H9 (cell line): ENCODE measurements around the gene CD2BP2. TPM values are rescaled to one million over a fixed set of nuclear protein-coding genes. Genes with fewer than 3 reads are reported as not detected.
"Not testable (repeated sequence)": the region's sequence is repeated elsewhere in the genome, so short reads cannot be mapped to it uniquely, and the experiment has no call there.

Experiments
- DNase-seq: peaks from one replicate; pipeline ENCODE4 v3.0.0-alpha.2; 2017
- H2AFZ ChIP-seq: one replicate; pipeline ENCODE4 v1.6.1; 2013; ENCODE audit warnings: mild to moderate bottlenecking, low read length, control low read depth, moderate library complexity
- H2AK5ac ChIP-seq: 2 replicates; pipeline ENCODE4 v1.6.1; 2013; ENCODE audit warnings: low read length, control low read depth, mixed read lengths; ENCODE audit not compliant: insufficient read length
- H2BK120ac ChIP-seq: one replicate; pipeline ENCODE4 v1.6.1; 2013; ENCODE audit warnings: low read depth, mild to moderate bottlenecking, low read length, control low read depth, inconsistent platforms; ENCODE audit not compliant: poor library complexity, severe bottlenecking
- H2BK12ac ChIP-seq: 2 replicates; pipeline ENCODE4 v1.6.1; 2013; ENCODE audit warnings: low read length, control low read depth, mixed read lengths, low read depth; ENCODE audit not compliant: insufficient read length
- H2BK15ac ChIP-seq: 2 replicates; pipeline ENCODE4 v1.6.1; 2013; ENCODE audit warnings: low read depth, low read length, control low read depth
- H2BK20ac ChIP-seq: one replicate; pipeline ENCODE4 v1.6.1; 2013; ENCODE audit warnings: low read depth, mild to moderate bottlenecking, low read length, control low read depth, inconsistent platforms; ENCODE audit not compliant: poor library complexity, severe bottlenecking
- H2BK5ac ChIP-seq: 2 replicates; pipeline ENCODE4 v1.6.1; 2013; ENCODE audit warnings: low read length, control low read depth, mixed read lengths; ENCODE audit not compliant: insufficient read length
- H3K14ac ChIP-seq: 2 replicates; pipeline ENCODE4 v1.6.1; 2013; ENCODE audit warnings: low read length, control low read depth; ENCODE audit not compliant: insufficient read depth
- H3K18ac ChIP-seq: 2 replicates; pipeline ENCODE4 v1.6.1; 2013; ENCODE audit warnings: low read depth, mild to moderate bottlenecking, mixed read lengths, low read length, control low read depth; ENCODE audit not compliant: insufficient read length
- H3K23ac ChIP-seq: 2 replicates; pipeline ENCODE4 v1.6.1; 2013; ENCODE audit warnings: low read length, control low read depth, mixed read lengths, low read depth; ENCODE audit not compliant: insufficient read length
- H3K23me2 ChIP-seq: 2 replicates; pipeline ENCODE4 v1.6.1; 2013; ENCODE audit warnings: low read depth, mild to moderate bottlenecking, mixed read lengths, low read length, control low read depth; ENCODE audit not compliant: insufficient read length, poor library complexity, severe bottlenecking
- H3K27ac ChIP-seq: 2 replicates; pipeline ENCODE4 v1.5.1; 2013; ENCODE audit warnings: low read length, control low read depth, mixed read lengths, low read depth; ENCODE audit not compliant: insufficient read length
- H3K27me3 ChIP-seq: 2 replicates; pipeline ENCODE4 v1.6.1; 2013; ENCODE audit warnings: low read length, control low read depth, inconsistent platforms; ENCODE audit not compliant: insufficient read depth
- H3K4ac ChIP-seq: 2 replicates; pipeline ENCODE4 v1.6.1; 2013; ENCODE audit warnings: low read depth, mild to moderate bottlenecking, control low read depth, inconsistent platforms, low read length, moderate library complexity
- H3K4me1 ChIP-seq: 2 replicates; pipeline ENCODE4 v1.6.1; 2013; ENCODE audit warnings: low read length, control low read depth, inconsistent platforms; ENCODE audit not compliant: insufficient read depth
- H3K4me2 ChIP-seq: 2 replicates; pipeline ENCODE4 v1.6.1; 2013; ENCODE audit warnings: low read length, control low read depth, mixed read lengths; ENCODE audit not compliant: insufficient read length, insufficient read depth
- H3K56ac ChIP-seq: 2 replicates; pipeline ENCODE4 v1.6.1; 2013; ENCODE audit warnings: low read depth, mild to moderate bottlenecking, mixed read lengths, low read length, control low read depth; ENCODE audit not compliant: insufficient read length
- H3K79me1 ChIP-seq: 2 replicates; pipeline ENCODE4 v1.6.1; 2013; ENCODE audit warnings: low read depth, mild to moderate bottlenecking, moderate library complexity, low read length, control low read depth, inconsistent platforms; ENCODE audit not compliant: insufficient read depth, poor library complexity, severe bottlenecking
- H3K79me2 ChIP-seq: 2 replicates; pipeline ENCODE4 v1.6.1; 2013; ENCODE audit warnings: low read length, control low read depth, inconsistent platforms; ENCODE audit not compliant: insufficient read depth
- H3K9ac ChIP-seq: 2 replicates; pipeline ENCODE4 v1.6.1; 2013; ENCODE audit warnings: low read length, control low read depth, mixed read lengths; ENCODE audit not compliant: insufficient read length; ENCODE audit errors: extremely low read depth
- H3K9me3 ChIP-seq: one replicate; pipeline ENCODE4 v1.6.1; 2013; ENCODE audit warnings: low read depth, low read length, inconsistent platforms; ENCODE audit not compliant: control insufficient read depth
- H3T11ph ChIP-seq: one replicate; pipeline ENCODE4 v1.6.1; 2013; ENCODE audit warnings: mild to moderate bottlenecking, low read length, control low read depth, inconsistent platforms
- H4K20me1 ChIP-seq: one replicate; pipeline ENCODE4 v1.6.1; 2013; ENCODE audit not compliant: control insufficient read depth, insufficient read length, insufficient read depth
- H4K5ac ChIP-seq: 2 replicates; pipeline ENCODE4 v1.6.1; 2013; ENCODE audit warnings: low read depth, mild to moderate bottlenecking, mixed read lengths, low read length, control low read depth; ENCODE audit not compliant: insufficient read length
- H4K8ac ChIP-seq: replicated peaks from 2 replicates; pipeline ENCODE4 v1.6.1; 2013; ENCODE audit warnings: low read length, control low read depth, mixed read lengths, low read depth; ENCODE audit not compliant: insufficient read length
- H4K91ac ChIP-seq: 2 replicates; pipeline ENCODE4 v1.6.1; 2013; ENCODE audit warnings: low read depth, mild to moderate bottlenecking, moderate library complexity, mixed read lengths, low read length, control low read depth; ENCODE audit not compliant: insufficient read length
- H3K27ac Mint-ChIP-seq, 3 experiments: 2 replicates in 2 of 3; 3 replicates in 1 of 3; pipeline ENCODE4 v1.8.0; 2020 to 2021; ENCODE audit warnings: mixed read lengths in 3 of 3, mild to moderate bottlenecking in 1 of 3, moderate library complexity in 1 of 3
- H3K27me3 Mint-ChIP-seq: 2 replicates; pipeline ENCODE4 v1.8.0; 2021; ENCODE audit warnings: low read depth, mild to moderate bottlenecking, moderate library complexity, mixed read lengths
- H3K36me3 Mint-ChIP-seq, 3 experiments: 2 replicates in 2 of 3; 3 replicates in 1 of 3; pipeline ENCODE4 v1.8.0; 2020 to 2021; ENCODE audit warnings: low read depth in 3 of 3, mixed read lengths in 3 of 3; ENCODE audit not compliant: insufficient read depth in 1 of 3
- H3K4me1 Mint-ChIP-seq, 2 experiments: 2 replicates each; pipeline ENCODE4 v1.8.0; 2020; ENCODE audit warnings: mixed read lengths in 2 of 2
- H3K4me3 Mint-ChIP-seq, 2 experiments: 2 replicates in 1 of 2; 3 replicates in 1 of 2; pipeline ENCODE4 v1.8.0; 2020 to 2021; ENCODE audit warnings: mild to moderate bottlenecking in 2 of 2, mixed read lengths in 2 of 2, moderate library complexity in 1 of 2
- H3K9me3 Mint-ChIP-seq, 2 experiments: 2 replicates in 1 of 2; 3 replicates in 1 of 2; pipeline ENCODE4 v1.8.0; 2020; ENCODE audit warnings: mild to moderate bottlenecking in 2 of 2, mixed read lengths in 2 of 2, moderate library complexity in 1 of 2
- CTCF ChIP-seq: fragments of 200-600 bp; sonication (generic); conservative IDR thresholded peaks from 3 replicates; pipeline ENCODE4 v1.8.0; 2021; ENCODE audit warnings: antibody characterized with exemption, mild to moderate bottlenecking
- WGBS: extraction: QIAGEN DNeasy Blood & Tissue Kit; methylation state at CpG from one replicate; pipeline ENCODE4 v1.1.7; 2013; ENCODE audit warnings: missing lambda C conversion rate, low lambda C conversion rate, mixed read lengths; ENCODE audit not compliant: insufficient read length; ENCODE audit errors: extremely low coverage; 5-methylcytosine and 5-hydroxymethylcytosine counted together
- total RNA-seq: library from RNA; stranded (reverse); gene quantifications from 2 replicates; pipeline ENCODE4 v1.2.1, GENCODE V29; 2021

The CD2BP2 gene
- total RNA-seq, 1 experiment from 2014 or later: 90.1 TPM

GRCh38 chr16:30340621-30341020 is 14.5 kb downstream of the CD2BP2 start:
- DNase-seq: peak; percentile 27
- no peak overlapping the region for H3K27ac Mint-ChIP-seq

GRCh38 chr16:30338715-30339114 is 16.4 kb downstream of the CD2BP2 start:
- H3K79me2 ChIP-seq, H3K4me2 ChIP-seq, H3K4me3 Mint-ChIP-seq, H2AFZ ChIP-seq, H3K27me3 ChIP-seq, H3K79me1 ChIP-seq, H3K14ac ChIP-seq, H3T11ph ChIP-seq, DNase-seq, H2AK5ac ChIP-seq, H2BK20ac ChIP-seq, H3K36me3 Mint-ChIP-seq, H3K18ac ChIP-seq, H4K8ac ChIP-seq, H3K9ac ChIP-seq, H3K9me3 ChIP-seq, H3K9me3 Mint-ChIP-seq, H4K5ac ChIP-seq, H4K20me1 ChIP-seq, H3K4me1 ChIP-seq, H3K27ac Mint-ChIP-seq, H3K23ac ChIP-seq, H4K91ac ChIP-seq, H3K23me2 ChIP-seq, H2BK12ac ChIP-seq, H2BK15ac ChIP-seq, H3K27ac ChIP-seq, H2BK120ac ChIP-seq, H3K27me3 Mint-ChIP-seq, H2BK5ac ChIP-seq, H3K56ac ChIP-seq, H3K4ac ChIP-seq: not testable (repeated sequence)
- WGBS: no CpG with 5 or more reads among the region's 5 CpGs
- peaks cover 6 to 16% of the 10 kb centered on the region in 2 experiments for H3K4me1 Mint-ChIP-seq

More at GRCh38 chr16:30340621-30341020, 14.5 kb downstream of the CD2BP2 start:
- TF ChIP-seq CTCF: no peak
- peaks cover 0 to 4% (median 0%) of the 10 kb centered on the region in 3 experiments; a peak in 1 of 7 replicates for H3K36me3 Mint-ChIP-seq
- Histone ChIP-seq H3K4me2 (no peak overlapping the region), H3K4ac (no peak overlapping the region), H3K79me2 (no peaks in the 10 kb centered on the region), H4K20me1 (no peaks in the 10 kb centered on the region), H3T11ph (no peak overlapping the region), H3K4me1 (no peaks in the 10 kb centered on the region; the same call in 1 of the 2 replicates), H2BK12ac (no peak overlapping the region), H2AK5ac (no peak overlapping the region), H3K27ac (no peak overlapping the region), H2AFZ (no peak overlapping the region), H3K56ac (no peak overlapping the region), H3K9me3 (no peaks in the 10 kb centered on the region), H3K23ac (no peak overlapping the region), H2BK120ac (no peak overlapping the region), H2BK20ac (no peak overlapping the region), H2BK5ac (no peak overlapping the region), H3K27me3 (no peaks in the 10 kb centered on the region), H3K9ac (no peak overlapping the region), H4K8ac (no peak overlapping the region), H3K23me2 (no peaks in the 10 kb centered on the region), H3K14ac (no peak overlapping the region), H4K5ac (no peak overlapping the region), H2BK15ac (no peak overlapping the region), H4K91ac (no peak overlapping the region), H3K18ac (no peak overlapping the region), H3K79me1 (no peaks in the 10 kb centered on the region)
- H3K4me1 Mint-ChIP-seq: peaks cover 4 to 14% of the 10 kb centered on the region in 2 experiments
- H3K9me3 Mint-ChIP-seq: peaks cover 2 to 3% of the 10 kb centered on the region in 2 experiments; a peak in 4 of 5 replicates
- WGBS: no CpG with 5 or more reads among the region's 13 CpGs
- no peak overlapping the region for H3K4me3 Mint-ChIP-seq
- H3K27me3 Mint-ChIP-seq: no peaks in the 10 kb centered on the region
